Keratinocyte (primary cell): ENCODE data around the gene SSH3. TPM values are rescaled to one million over a fixed set of nuclear protein-coding genes. Genes with fewer than 3 reads are reported as not detected.

ENCODE experiments used
- DNase-seq: peaks from one replicate; pipeline ENCODE4 v3.0.0-alpha.2; 2011; ENCODE audit warnings: low read depth, missing footprints, low spot score
- FAIRE-seq: peaks from 2 replicates; lab custom pipeline; 2011; peaks lifted over from hg19 to GRCh38; lab: Jason Lieb, UNC
- H2AFZ ChIP-seq: 2 replicates; pipeline ENCODE4 v1.6.0; 2012; ENCODE audit warnings: low read length, control low read depth, inconsistent platforms; ENCODE audit not compliant: control insufficient read depth
- H3K27ac ChIP-seq: 2 replicates; pipeline ENCODE4 v1.5.1; 2011; ENCODE audit warnings: low read length; ENCODE audit not compliant: control insufficient read depth, insufficient read depth
- H3K27me3 ChIP-seq: 3 replicates; pipeline ENCODE4 v1.6.0; 2011; ENCODE audit warnings: low read length; ENCODE audit not compliant: control insufficient read depth, insufficient read depth; ENCODE audit errors: extremely low read depth
- H3K36me3 ChIP-seq, 2 experiments: 2 replicates in 1 of 2; 3 replicates in 1 of 2; pipeline ENCODE4 v1.5.1; 2011; ENCODE audit warnings: low read length in 2 of 2, mild to moderate bottlenecking in 1 of 2; ENCODE audit not compliant: control insufficient read depth in 2 of 2, insufficient read depth in 2 of 2; ENCODE audit errors: extremely low read depth in 1 of 2
- H3K4me1 ChIP-seq: 3 replicates; pipeline ENCODE4 v1.5.1; 2011; ENCODE audit warnings: low read length; ENCODE audit not compliant: control insufficient read depth, insufficient read depth; ENCODE audit errors: extremely low read depth
- H3K4me2 ChIP-seq: 3 replicates; pipeline ENCODE4 v1.6.0; 2011; ENCODE audit warnings: low read depth, low read length; ENCODE audit not compliant: control insufficient read depth, insufficient read depth; ENCODE audit errors: extremely low read depth
- H3K4me3 ChIP-seq, 3 experiments: fragments of 200-600 bp in 1 of 3; sonication (generic) in 1 of 3; 2 replicates in 2 of 3; 3 replicates in 1 of 3; pipeline ENCODE4 v1.5.1; 2011 to 2016; ENCODE audit warnings: low read length in 3 of 3, mild to moderate bottlenecking in 3 of 3, control low read depth in 2 of 3, inconsistent platforms in 1 of 3, low read depth in 1 of 3, mixed read lengths in 1 of 3, mixed run types in 1 of 3, moderate library complexity in 1 of 3; ENCODE audit not compliant: control insufficient read depth in 2 of 3, insufficient read depth in 2 of 3; ENCODE audit errors: extremely low read depth in 1 of 3
- H3K79me2 ChIP-seq: 2 replicates; pipeline ENCODE4 v1.6.0; 2012; ENCODE audit warnings: low read length; ENCODE audit not compliant: control insufficient read depth, insufficient read depth
- H3K9ac ChIP-seq: 3 replicates; pipeline ENCODE4 v1.6.0; 2011; ENCODE audit warnings: low read length; ENCODE audit not compliant: control insufficient read depth, insufficient read depth; ENCODE audit errors: extremely low read depth
- H3K9me1 ChIP-seq: 3 replicates; pipeline ENCODE4 v1.6.0; 2011; ENCODE audit warnings: low read length; ENCODE audit not compliant: control insufficient read depth, insufficient read depth; ENCODE audit errors: extremely low read depth
- H3K9me3 ChIP-seq: 2 replicates; pipeline ENCODE4 v1.5.1; 2012; ENCODE audit warnings: low read depth, low read length; ENCODE audit not compliant: control insufficient read depth
- H4K20me1 ChIP-seq: 3 replicates; pipeline ENCODE4 v1.6.0; 2011; ENCODE audit warnings: low read length; ENCODE audit not compliant: control insufficient read depth, insufficient read depth; ENCODE audit errors: extremely low read depth
- CTCF ChIP-seq, 3 experiments: IDR thresholded peaks in 1 of 3; conservative IDR thresholded peaks in 1 of 3; optimal IDR thresholded peaks in 1 of 3; 2 replicates in 2 of 3; 3 replicates in 1 of 3; pipeline versions ENCODE3 to v1.5.1; 2011; ENCODE audit warnings: low read length in 3 of 3, mild to moderate bottlenecking in 3 of 3, moderate library complexity in 2 of 3, control low read depth in 1 of 3, inconsistent platforms in 1 of 3; ENCODE audit not compliant: insufficient read depth in 2 of 3; ENCODE audit errors: extremely low read depth in 1 of 3
- EZH2 ChIP-seq: IDR thresholded peaks from one replicate; pipeline ENCODE4 v1.6.1; 2012; ENCODE audit warnings: inconsistent platforms, mild to moderate bottlenecking, low read length, moderate library complexity
- dilution Hi-C: fragments of 300-500 bp; cut with MboI; formaldehyde crosslinking; loops from one replicate; pipeline ENCODE4 v1.7.0; 2020; ENCODE audit warnings: low sequenced_read_pairs; ENCODE audit not compliant: extremely low pct_ligation_motif_present
- polyA plus RNA-seq, 5 experiments: library from polyadenylated mRNA; depleted of rRNA in 3 of 5; stranded (reverse) in 3 of 5; stranded (forward) in 1 of 5; unstranded in 1 of 5; fragments of >200 nt; gene quantifications; 1 replicate in 1 of 5; 2 replicates in 3 of 5; 3 replicates in 1 of 5; pipeline versions ENCODE4 v1.2.1 to v1.2.3, GENCODE V29; 2011 to 2012; ENCODE audit warnings: missing spikeins in 2 of 5, low read depth in 1 of 5, low replicate concordance in 1 of 5

The SSH3 gene
- polyA plus RNA-seq, 1 donor (not counting 4 experiments of a cell fraction or from before 2014, with no cell fraction given) = 24.8 TPM

- no peak overlapping the region for H3K4me3 ChIP-seq
- H4K20me1 ChIP-seq = no peaks in the 10 kb centered on the region
- H3K79me2 ChIP-seq = peaks cover 8% of the 10 kb centered on the region
- dilution Hi-C loops = no loop called here
- H3K9ac ChIP-seq = no peak overlapping the region
- H3K4me2 ChIP-seq = peak overlapping the region; percentile 37
- peaks cover 0 to 6% of the 10 kb centered on the region in 2 experiments for H3K36me3 ChIP-seq
- peaks cover 46% of the 10 kb centered on the region for H3K4me1 ChIP-seq
- no peaks in the 10 kb centered on the region for H3K9me3 ChIP-seq
- DNase-seq (no peak), FAIRE-seq (peak; percentile 20)
- H2AFZ ChIP-seq = no peak overlapping the region
- H3K27ac ChIP-seq = peak overlapping the region; percentile 13
- TF ChIP-seq EZH2 = no peak
- peak; percentile 94 to 98 (median 94) for TF ChIP-seq CTCF (optimal IDR thresholded peaks at IDR 0.05 in 1 of 3, IDR thresholded peaks at IDR 0.05 in 1 of 3, conservative IDR thresholded peaks at IDR 0.05 in 1 of 3; ENCODE audit: extremely low read depth in 1 of 3, insufficient read depth in 2 of 3, low read length in 3 of 3)
- no peaks in the 10 kb centered on the region for H3K27me3 ChIP-seq
- H3K9me1 ChIP-seq = no peaks in the 10 kb centered on the region
These were observed 48.1 kb downstream of the SSH3 start for GRCh38 chr11:67351275-67352005.

- Histone ChIP-seq H3K4me2 (peak overlapping the region; percentile 96), H3K79me2 (peaks cover 8% of the 10 kb centered on the region), H3K27me3 (no peaks in the 10 kb centered on the region), H3K4me3 (peak overlapping the region; percentile 66 to 95 (median 92)), H2AFZ (peak overlapping the region; percentile 91), H3K36me3 (peaks cover 0 to 6% of the 10 kb centered on the region in 2 experiments), H4K20me1 (no peaks in the 10 kb centered on the region), H3K9ac (peak overlapping the region; percentile 90), H3K9me3 (no peaks in the 10 kb centered on the region), H3K27ac (peak overlapping the region; percentile 92), H3K4me1 (peaks cover 52% of the 10 kb centered on the region), H3K9me1 (peaks cover 4% of the 10 kb centered on the region)
- dilution Hi-C loops = no loop called here
- DNase-seq (no peak), FAIRE-seq (no peak)
- no peak for TF ChIP-seq CTCF (optimal IDR thresholded peaks at IDR 0.05 in 1 of 3, IDR thresholded peaks at IDR 0.05 in 1 of 3, conservative IDR thresholded peaks at IDR 0.05 in 1 of 3; ENCODE audit: extremely low read depth in 1 of 3, insufficient read depth in 2 of 3, low read length in 3 of 3)
- no peak for TF ChIP-seq EZH2
These were observed 49.4 kb downstream of the SSH3 start for GRCh38 chr11:67352546-67353316.
